Thymus (tissue), 11 donors: ENCODE data around the gene FRMPD4. TPM values are rescaled to one million over a fixed set of nuclear protein-coding genes. Genes with fewer than 3 reads are reported as not detected.

Experiments used
- DNase-seq, 9 donors: peaks; one replicate each; pipeline ENCODE4 v3.0.0-alpha.2; 2013; ENCODE audit warnings: low spot score in 9 of 9, low read depth in 6 of 9, missing footprints in 1 of 9
- H3K27ac ChIP-seq, 2 donors: one replicate each; pipeline ENCODE4 v1.5.1; 2013; ENCODE audit warnings: control low read depth in 1 of 2, low read depth in 1 of 2, low read length in 1 of 2, mild to moderate bottlenecking in 1 of 2, moderate library complexity in 1 of 2
- H3K27me3 ChIP-seq, 2 donors: one replicate each; pipeline ENCODE4 v1.5.1; 2013; ENCODE audit warnings: low read length in 1 of 2; ENCODE audit not compliant: control insufficient read depth in 2 of 2, insufficient read depth in 1 of 2
- H3K36me3 ChIP-seq, 2 donors: one replicate each; pipeline ENCODE4 v1.5.1; 2013; ENCODE audit warnings: low read length in 1 of 2, mild to moderate bottlenecking in 1 of 2, moderate library complexity in 1 of 2; ENCODE audit not compliant: control insufficient read depth in 2 of 2, insufficient read depth in 2 of 2
- H3K4me1 ChIP-seq, 2 donors: one replicate each; pipeline ENCODE4 v1.5.1; 2013; ENCODE audit warnings: low read length in 2 of 2; ENCODE audit not compliant: control insufficient read depth in 2 of 2, insufficient read depth in 2 of 2
- H3K4me3 ChIP-seq, 2 donors: one replicate each; pipeline ENCODE4 v1.5.1; 2013; ENCODE audit warnings: low read length in 2 of 2, control low read depth in 1 of 2, mild to moderate bottlenecking in 1 of 2
- H3K9me3 ChIP-seq, 2 donors: one replicate each; pipeline ENCODE4 v1.5.1; 2013; ENCODE audit warnings: low read length in 1 of 2, mild to moderate bottlenecking in 1 of 2; ENCODE audit not compliant: control insufficient read depth in 2 of 2, insufficient read depth in 1 of 2
- WGBS: extraction: QIAGEN DNeasy Blood & Tissue Kit; methylation state at CpG from one replicate; pipeline ENCODE4 v1.1.7; 2013; 5-methylcytosine and 5-hydroxymethylcytosine counted together
- polyA plus RNA-seq: library from polyadenylated mRNA; stranded (reverse); fragments of 200-250 nt; gene quantifications from one replicate; pipeline ENCODE4 v1.2.3, GENCODE V29; 2013
- total RNA-seq: library from RNA; stranded (reverse); fragments of 120-200 nt; gene quantifications from one replicate; pipeline ENCODE4 v1.2.4, GENCODE V29; 2013
- donor health status: healthy.

FRMPD4 gene
- total and polyA plus RNA-seq, 2 donors = 0.05 TPM

DNA sequence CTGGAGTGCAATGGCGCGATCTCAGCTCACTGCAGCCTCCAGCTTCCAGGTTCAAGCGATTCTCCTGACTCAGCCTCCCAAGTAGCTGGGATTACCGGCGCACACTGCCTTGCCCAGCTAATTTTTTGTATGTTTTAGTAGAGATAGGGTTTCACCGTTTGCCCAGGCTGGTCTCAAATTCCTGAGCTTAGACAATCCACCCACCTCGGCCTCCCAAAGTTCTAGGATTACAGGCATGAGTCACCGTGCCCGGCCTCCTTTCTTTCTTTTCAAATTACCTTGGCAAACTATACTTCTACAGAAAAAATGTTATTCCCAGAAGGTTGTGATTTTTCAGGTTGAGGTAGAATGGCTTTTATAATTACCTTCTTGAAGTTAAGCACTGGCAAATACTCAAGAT is 331.0 kb downstream of the FRMPD4 start:
- no peak for DNase-seq
- WGBS = 96% methylated on average over 9 of the region's 9 CpGs
- H3K36me3 ChIP-seq = no peaks in the 10 kb centered on the region
- no peaks in the 10 kb centered on the region for H3K9me3 ChIP-seq
- no peaks in the 10 kb centered on the region for H3K4me1 ChIP-seq
- H3K27me3 ChIP-seq = no peaks in the 10 kb centered on the region
- no peak overlapping the region for H3K27ac ChIP-seq
- no peak overlapping the region for H3K4me3 ChIP-seq

DNA sequence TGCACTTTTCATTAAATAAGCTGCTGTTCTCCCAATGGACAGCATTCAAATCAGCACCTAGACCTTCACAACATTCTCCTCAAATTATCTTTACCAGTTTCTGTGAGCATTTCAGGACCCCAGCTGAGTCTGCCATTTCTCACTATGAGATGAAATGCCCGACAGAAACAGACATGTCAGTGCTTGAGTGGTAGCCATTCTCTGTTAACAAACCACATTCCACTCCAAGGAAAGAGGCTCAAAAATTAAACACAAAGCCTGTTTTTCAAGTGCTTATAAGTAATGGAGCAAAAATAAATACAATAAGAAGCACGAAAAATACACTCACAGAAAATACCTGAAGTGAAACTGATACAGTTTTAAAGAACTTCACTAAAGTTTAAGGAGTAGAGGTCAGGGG is 332.8 kb downstream of the FRMPD4 start:
- no peak for DNase-seq
- no peaks in the 10 kb centered on the region for H3K27me3 ChIP-seq
- H3K27ac ChIP-seq = no peak overlapping the region
- 86% methylated on average over 2 of the region's 2 CpGs for WGBS
- H3K4me3 ChIP-seq = no peak overlapping the region
- no peaks in the 10 kb centered on the region for H3K9me3 ChIP-seq
- no peaks in the 10 kb centered on the region for H3K36me3 ChIP-seq
- no peaks in the 10 kb centered on the region for H3K4me1 ChIP-seq

DNA sequence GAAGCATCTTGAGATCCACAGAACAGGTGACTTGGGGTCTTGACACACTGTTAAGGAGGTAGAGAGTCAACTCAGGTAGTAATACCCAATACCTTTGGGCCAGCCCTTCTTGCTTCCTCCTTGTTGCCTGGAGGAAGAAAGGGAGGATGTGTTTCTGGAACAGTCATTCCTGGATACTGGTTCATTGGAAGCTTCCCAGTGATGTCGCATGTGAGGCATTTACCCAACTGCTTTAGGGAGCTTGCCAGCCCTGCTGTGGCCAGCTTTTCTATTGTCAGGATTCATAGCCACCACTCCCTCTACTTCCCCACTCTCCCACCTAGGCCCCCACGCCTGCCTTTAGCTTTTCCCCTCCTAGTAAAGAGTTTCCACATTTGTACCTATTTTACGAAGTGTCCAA is 342.7 kb downstream of the FRMPD4 start:
- Histone ChIP-seq H3K4me1 (no peaks in the 10 kb centered on the region), H3K9me3 (no peaks in the 10 kb centered on the region), H3K4me3 (no peak overlapping the region), H3K27ac (no peak overlapping the region), H3K27me3 (no peaks in the 10 kb centered on the region), H3K36me3 (no peaks in the 10 kb centered on the region)
- DNase-seq = no peak
- 98% methylated on average over 3 of the region's 3 CpGs for WGBS

DNA sequence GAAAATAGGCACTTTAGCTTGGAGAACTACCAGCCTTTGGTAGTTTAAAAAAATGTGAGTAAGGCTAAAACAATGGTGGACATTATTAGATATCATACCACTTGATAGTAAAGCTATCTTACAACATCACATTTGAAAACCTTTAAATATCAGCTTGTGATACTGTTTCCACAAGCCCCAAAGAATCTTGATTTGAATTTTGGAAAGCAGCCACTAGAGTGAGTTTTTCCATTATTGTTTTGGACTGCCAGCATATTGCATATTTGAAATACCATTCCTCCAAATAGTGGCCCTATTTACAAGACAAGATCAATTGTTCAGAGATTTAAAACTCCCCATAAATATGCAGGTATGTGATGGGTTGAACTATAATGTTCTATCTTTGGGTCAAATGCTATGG is 349.9 kb downstream of the FRMPD4 start:
- H3K4me1 ChIP-seq = no peaks in the 10 kb centered on the region
- no peak overlapping the region for H3K27ac ChIP-seq
- H3K27me3 ChIP-seq = no peaks in the 10 kb centered on the region
- no peak overlapping the region for H3K4me3 ChIP-seq
- DNase-seq = no peak
- H3K36me3 ChIP-seq = no peaks in the 10 kb centered on the region
- no peaks in the 10 kb centered on the region for H3K9me3 ChIP-seq

DNA sequence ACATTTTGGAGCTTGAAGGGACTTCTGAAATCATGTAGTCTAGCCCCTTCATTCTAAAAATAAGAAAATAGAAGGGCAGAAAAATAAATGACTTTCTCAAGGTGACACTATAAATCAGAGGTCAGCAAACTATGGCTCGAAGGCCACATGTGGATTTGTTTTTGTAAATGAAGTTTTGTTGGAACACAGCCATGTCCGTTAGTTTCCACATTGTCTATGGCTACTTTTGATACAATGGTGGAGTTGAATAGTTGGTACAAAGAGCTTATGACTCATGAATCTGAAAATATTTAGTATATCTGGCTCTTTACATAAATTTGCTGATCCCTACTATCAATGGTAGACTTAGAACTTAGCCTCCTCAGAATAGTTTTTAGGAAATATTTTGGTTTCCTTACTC is 350.5 kb downstream of the FRMPD4 start:
- Histone ChIP-seq H3K27me3 (no peaks in the 10 kb centered on the region), H3K4me3 (no peak overlapping the region), H3K36me3 (no peaks in the 10 kb centered on the region), H3K27ac (no peak overlapping the region), H3K9me3 (no peaks in the 10 kb centered on the region), H3K4me1 (no peaks in the 10 kb centered on the region)
- WGBS = 88% methylated on average over 2 of the region's 2 CpGs
- no peak for DNase-seq

DNA sequence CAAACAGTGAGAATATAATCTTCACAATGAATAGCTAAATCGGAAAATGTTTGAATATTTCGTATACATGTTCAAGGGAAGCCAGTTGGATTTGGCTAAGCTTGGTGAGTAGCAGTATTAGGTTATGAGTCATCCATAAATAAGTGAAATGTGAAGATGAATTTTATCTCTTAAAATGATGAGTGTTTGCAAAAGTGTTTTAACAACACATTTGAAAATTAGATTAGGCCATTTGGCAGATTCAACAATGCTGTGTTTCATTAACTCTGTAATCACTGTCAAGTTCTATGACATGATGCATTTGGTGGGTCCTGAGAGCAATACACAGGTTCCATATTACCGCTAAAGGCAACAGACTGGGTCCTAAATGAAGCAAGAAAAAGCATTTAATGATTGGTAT is 351.1 kb downstream of the FRMPD4 start:
- Histone ChIP-seq H3K27ac (no peak overlapping the region), H3K27me3 (no peaks in the 10 kb centered on the region), H3K4me3 (no peak overlapping the region), H3K4me1 (no peaks in the 10 kb centered on the region), H3K9me3 (no peaks in the 10 kb centered on the region), H3K36me3 (no peaks in the 10 kb centered on the region)
- no peak for DNase-seq
- WGBS = 94% methylated on average over 3 of the region's 3 CpGs

DNA sequence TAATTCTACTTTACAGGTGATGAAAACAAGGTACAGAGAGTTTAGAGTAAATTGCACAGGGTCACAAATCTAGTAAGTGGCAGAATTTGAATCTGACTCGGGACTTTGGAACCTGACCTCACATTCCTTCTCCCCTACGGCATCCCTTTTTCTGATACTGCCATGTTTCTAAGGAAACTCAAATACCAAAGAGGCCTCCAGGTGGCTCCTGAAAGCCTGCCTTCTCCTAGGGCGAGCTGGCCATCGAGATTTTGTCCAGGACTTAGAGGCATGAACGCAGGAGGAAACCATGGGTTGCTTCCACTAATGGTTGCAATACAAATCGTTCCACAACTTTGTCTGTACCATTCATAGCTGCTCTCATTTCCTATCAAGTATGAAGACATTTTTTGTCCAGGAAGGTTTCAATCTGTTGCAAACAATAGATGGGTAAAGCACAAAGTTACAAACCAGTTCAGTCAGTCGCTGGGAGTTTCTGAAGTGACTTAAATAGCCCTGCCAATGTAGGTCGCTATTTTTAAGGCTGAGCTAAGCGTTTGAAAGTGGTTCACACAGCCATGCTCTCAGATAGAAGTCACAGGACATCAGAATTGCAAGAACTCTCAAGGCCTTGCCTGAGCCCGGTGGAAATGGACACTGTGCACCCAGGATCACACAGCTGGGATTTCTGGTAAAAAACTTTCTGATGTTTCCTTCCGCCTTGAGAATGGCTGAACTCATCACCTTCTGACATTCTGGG is 356.3 kb downstream of the FRMPD4 start:
- H3K9me3 ChIP-seq = no peaks in the 10 kb centered on the region
- no peaks in the 10 kb centered on the region for H3K27me3 ChIP-seq
- no peak for DNase-seq
- no peaks in the 10 kb centered on the region for H3K4me1 ChIP-seq
- no peak overlapping the region for H3K27ac ChIP-seq
- 93% methylated on average over 11 of the region's 11 CpGs for WGBS
- H3K36me3 ChIP-seq = no peaks in the 10 kb centered on the region
- H3K4me3 ChIP-seq = no peak overlapping the region

DNA sequence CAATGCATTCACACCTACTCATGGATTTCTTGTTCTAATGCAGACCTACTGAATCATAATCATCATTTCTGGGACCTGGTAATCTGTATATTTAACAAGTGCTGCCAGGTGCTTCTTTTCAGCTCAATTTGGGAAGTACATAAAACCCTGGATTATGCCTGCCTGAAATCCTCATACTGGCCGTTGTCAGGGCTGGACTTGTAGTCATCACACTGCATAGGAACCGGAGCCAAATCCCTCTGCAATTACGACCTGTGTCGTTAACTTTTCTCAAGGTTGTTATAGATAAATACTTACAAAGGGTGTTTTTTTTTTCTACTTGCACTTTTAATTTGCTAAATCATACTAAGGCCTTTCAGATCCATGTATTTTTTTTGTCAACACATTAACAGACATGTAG is 358.1 kb downstream of the FRMPD4 start:
- Histone ChIP-seq H3K4me1 (no peaks in the 10 kb centered on the region), H3K27ac (no peak overlapping the region), H3K27me3 (no peaks in the 10 kb centered on the region), H3K4me3 (no peak overlapping the region), H3K36me3 (no peaks in the 10 kb centered on the region), H3K9me3 (no peaks in the 10 kb centered on the region)
- DNase-seq = no peak
- 94% methylated on average over 4 of the region's 4 CpGs for WGBS

DNA sequence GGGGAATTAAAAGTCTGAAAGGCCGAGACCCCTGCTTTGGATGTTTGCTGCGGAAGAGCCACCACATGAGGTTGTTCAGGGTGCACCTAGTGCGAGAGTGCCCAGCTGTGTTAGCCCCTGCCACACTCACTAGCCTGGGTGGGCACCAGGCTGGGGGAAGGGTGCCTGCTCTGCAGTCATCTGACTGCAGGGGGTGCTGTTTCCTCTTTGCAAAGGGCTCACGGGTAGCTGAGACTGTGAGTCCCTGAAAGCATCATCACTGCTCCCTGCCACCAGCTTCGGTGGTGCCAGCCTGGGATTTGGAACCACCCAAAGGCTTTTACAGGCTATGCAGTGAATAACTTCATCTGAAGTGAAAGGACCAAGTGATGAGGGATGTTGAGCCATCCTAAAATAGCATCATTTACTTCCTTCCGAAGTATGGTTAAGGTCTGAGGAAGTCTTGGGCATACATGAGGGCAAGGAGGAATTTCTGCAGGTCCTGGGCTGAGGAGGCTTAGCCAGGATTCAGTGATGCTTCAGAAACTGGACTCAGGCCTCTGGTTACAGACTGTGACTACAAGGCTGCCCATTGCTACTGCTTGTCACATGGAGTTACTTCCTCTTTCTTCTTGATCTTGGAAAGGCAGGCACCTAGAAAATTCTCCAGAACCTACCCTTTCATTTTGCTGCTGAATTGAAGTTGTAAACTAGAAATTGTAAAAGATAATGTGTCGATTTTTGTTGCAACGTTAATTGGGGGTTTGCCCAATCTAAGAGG is 359.7 kb downstream of the FRMPD4 start:
- no peak overlapping the region for H3K4me3 ChIP-seq
- no peaks in the 10 kb centered on the region for H3K4me1 ChIP-seq
- DNase-seq = peak in 1 of 9 donors; percentile 1
- WGBS = 84% methylated on average over 8 of the region's 8 CpGs
- H3K27me3 ChIP-seq = no peaks in the 10 kb centered on the region
- H3K36me3 ChIP-seq = no peaks in the 10 kb centered on the region
- no peak overlapping the region for H3K27ac ChIP-seq
- no peaks in the 10 kb centered on the region for H3K9me3 ChIP-seq
